ENCODE measurements around the gene SNX9.

- TF ChIP-seq POLR2AphosphoS5 (IDR thresholded peaks at IDR 0.05) (no peak), POLR2A (IDR thresholded peaks at IDR 0.05) (no peak)
Observed at GRCh38 chr6:157786221-157786620, 36.8 kb upstream of the SNX9 start.

Data from transverse colon (tissue), 3 donors.